ENCODE measurements around the gene FAM3D. TPM values are rescaled to one million over a fixed set of nuclear protein-coding genes. Genes with fewer than 3 reads are reported as not detected.
"Not testable (repeated sequence)": the region's sequence is repeated elsewhere in the genome, so short reads cannot be mapped to it uniquely, and the experiment has no call there.

The FAM3D gene
- total RNA-seq, 6 experiments from 2014 or later: not detected

DNA sequence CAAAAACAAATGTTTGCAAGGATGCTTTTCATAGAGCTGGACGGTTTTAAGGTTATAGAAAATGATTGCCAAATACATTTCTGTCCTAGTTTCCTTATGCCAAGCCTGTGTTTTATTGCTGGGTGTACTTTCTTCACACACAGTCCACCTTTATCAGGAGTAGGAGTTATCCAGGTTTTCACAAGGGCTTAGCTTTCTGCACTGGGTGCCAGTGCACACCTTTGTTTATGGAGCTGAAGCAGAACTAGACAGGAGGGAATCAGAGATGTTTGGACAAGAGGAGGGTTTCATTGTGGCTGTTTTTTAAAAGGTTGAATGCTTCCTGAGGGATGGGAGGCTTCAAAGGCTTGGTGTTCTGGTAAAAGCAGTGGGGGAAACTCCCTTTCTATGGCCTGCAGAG is 29.5 kb upstream of the FAM3D start:
- Mint-ChIP-seq H3K27ac (no peak overlapping the region), H3K4me3 (no peak overlapping the region), H3K4me1 (ENCODE audit: low read depth) (no peaks in the 10 kb centered on the region), H3K27me3 (ENCODE audit: insufficient read depth) (peaks cover 5% of the 10 kb centered on the region), H3K36me3 (ENCODE audit: low read depth) (no peaks in the 10 kb centered on the region), H3K9me3 (peaks cover 17% of the 10 kb centered on the region)
- TF ChIP-seq, protein P1, sequence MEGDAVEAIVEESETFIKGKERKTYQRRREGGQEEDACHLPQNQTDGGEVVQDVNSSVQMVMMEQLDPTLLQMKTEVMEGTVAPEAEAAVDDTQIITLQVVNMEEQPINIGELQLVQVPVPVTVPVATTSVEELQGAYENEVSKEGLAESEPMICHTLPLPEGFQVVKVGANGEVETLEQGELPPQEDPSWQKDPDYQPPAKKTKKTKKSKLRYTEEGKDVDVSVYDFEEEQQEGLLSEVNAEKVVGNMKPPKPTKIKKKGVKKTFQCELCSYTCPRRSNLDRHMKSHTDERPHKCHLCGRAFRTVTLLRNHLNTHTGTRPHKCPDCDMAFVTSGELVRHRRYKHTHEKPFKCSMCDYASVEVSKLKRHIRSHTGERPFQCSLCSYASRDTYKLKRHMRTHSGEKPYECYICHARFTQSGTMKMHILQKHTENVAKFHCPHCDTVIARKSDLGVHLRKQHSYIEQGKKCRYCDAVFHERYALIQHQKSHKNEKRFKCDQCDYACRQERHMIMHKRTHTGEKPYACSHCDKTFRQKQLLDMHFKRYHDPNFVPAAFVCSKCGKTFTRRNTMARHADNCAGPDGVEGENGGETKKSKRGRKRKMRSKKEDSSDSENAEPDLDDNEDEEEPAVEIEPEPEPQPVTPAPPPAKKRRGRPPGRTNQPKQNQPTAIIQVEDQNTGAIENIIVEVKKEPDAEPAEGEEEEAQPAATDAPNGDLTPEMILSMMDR (IDR thresholded peaks at IDR 0.05): no peak
- DNase-seq: no peak

DNA sequence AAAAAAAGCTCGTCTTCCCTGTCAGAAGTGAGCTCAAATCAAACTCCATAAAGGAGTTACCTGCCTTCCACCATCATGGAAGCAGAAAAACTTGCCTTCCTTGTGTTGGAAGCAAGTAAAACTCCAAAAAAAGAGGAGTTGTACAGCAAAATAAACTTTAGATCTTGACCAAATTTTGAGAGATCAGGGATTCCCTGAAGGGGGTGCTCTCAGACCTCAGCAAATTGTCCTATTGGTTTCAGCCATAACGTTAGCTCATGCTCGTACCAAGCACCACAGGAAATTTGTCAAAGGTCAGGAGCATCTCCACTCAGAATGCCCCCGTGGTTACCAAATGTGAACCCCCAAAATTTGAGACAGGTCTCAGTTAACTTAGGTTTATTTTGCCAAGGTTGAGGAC is 28.7 kb upstream of the FAM3D start:
- peaks cover 19% of the 10 kb centered on the region for H3K9me3 Mint-ChIP-seq
- not testable (repeated sequence) for DNase-seq; H3K36me3 Mint-ChIP-seq (ENCODE audit: low read depth); H3K27me3 Mint-ChIP-seq (ENCODE audit: insufficient read depth); H3K4me1 Mint-ChIP-seq (ENCODE audit: low read depth); H3K4me3 Mint-ChIP-seq; H3K27ac Mint-ChIP-seq

DNA sequence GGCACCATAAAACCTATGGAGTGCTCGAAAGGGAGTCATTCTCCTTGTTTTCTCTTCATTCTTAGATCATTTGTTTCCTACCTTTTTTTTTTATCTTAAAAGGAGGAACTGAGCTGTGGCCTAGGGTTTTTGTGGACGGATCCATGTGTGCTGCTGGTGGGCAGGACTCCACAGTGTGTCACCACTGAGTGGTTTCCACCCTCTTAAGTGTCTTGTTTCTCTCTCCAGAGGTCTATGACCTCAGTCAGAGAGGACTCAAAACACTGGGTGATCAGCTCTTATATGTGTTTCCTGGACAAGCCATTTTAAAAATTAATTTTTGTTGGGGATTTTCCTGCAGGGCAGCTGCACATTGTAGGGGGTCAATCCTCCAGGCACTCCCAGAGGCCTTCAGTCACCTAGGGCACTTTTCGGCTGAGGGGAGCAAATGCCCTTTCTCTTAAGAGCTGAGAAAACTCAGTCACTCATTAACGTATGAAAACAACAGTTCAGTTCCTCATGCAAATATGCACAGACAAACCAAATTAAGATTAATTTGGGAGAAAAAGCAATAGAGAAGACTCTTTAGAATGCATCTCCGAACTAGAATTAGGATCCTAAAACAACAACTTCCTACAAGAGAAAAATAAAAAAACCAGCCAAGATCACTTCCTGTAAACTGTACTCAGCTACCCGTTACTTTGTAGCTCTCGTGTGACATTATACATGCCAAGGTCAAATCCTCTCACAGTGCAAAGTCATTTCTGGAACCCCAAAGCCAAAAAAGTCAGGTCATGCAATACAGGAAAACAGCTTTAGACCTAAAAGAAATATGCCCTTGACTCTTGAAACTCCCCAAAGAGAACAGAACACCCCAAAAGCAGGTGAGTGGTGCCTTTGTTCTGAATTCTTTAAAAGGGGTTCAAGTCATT is 27.6 kb upstream of the FAM3D start:
- no peak overlapping the region for H3K4me3 Mint-ChIP-seq
- peaks cover 26% of the 10 kb centered on the region for H3K9me3 Mint-ChIP-seq
- no peaks in the 10 kb centered on the region for H3K4me1 Mint-ChIP-seq (ENCODE audit: low read depth)
- H3K27ac Mint-ChIP-seq: no peak overlapping the region
- H3K27me3 Mint-ChIP-seq (ENCODE audit: insufficient read depth): peaks cover 5% of the 10 kb centered on the region
- TF ChIP-seq, protein P1 (IDR thresholded peaks at IDR 0.05): no peak
- H3K36me3 Mint-ChIP-seq (ENCODE audit: low read depth): no peaks in the 10 kb centered on the region
- no peak for DNase-seq

DNA sequence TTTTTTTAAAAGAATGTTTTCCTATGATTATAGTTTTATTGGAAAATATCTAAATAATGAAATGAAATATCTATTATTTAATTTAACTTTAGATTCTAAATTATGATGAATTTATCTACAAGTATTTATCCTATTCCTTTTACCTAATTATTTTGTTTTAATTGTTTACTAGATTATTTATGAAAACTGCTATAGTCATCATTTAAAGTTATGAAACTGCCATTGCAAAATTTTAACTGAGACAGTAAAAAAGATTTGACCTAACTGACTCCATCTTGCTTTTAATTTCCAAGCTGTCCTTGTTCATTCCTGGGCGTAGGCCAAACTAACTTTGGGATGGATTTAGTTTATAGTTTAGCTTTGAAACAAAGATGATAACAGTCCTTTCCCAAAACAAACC is 25.9 kb upstream of the FAM3D start:
- peaks cover 4% of the 10 kb centered on the region for H3K27me3 Mint-ChIP-seq (ENCODE audit: insufficient read depth)
- TF ChIP-seq, protein P1 (IDR thresholded peaks at IDR 0.05): no peak
- H3K9me3 Mint-ChIP-seq: peaks cover 26% of the 10 kb centered on the region
- no peaks in the 10 kb centered on the region for H3K36me3 Mint-ChIP-seq (ENCODE audit: low read depth)
- H3K4me1 Mint-ChIP-seq (ENCODE audit: low read depth): no peaks in the 10 kb centered on the region
- no peak for DNase-seq
- H3K27ac Mint-ChIP-seq: no peak overlapping the region
- H3K4me3 Mint-ChIP-seq: no peak overlapping the region

DNA sequence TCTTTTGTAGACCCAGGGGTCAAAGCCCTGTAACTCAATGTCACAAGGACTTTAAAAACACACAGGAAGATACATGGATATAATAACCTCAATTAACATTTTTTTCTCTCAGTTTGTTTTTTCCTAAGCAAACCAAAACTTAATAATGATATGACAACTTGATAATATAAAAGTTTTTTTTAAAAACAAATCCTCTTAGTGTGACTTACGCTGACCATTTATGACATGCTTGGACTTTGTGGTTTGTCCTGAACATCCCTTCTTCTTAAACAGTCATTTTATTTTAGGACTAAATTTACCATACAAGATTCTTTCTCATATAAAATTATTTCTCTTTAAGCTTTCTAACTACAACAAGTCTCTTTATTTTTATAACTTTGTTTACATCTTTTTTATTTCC is 25.4 kb upstream of the FAM3D start:
- H3K9me3 Mint-ChIP-seq: peaks cover 26% of the 10 kb centered on the region
- no peaks in the 10 kb centered on the region for H3K36me3 Mint-ChIP-seq (ENCODE audit: low read depth)
- peaks cover 5% of the 10 kb centered on the region for H3K27me3 Mint-ChIP-seq (ENCODE audit: insufficient read depth)
- TF ChIP-seq, protein P1 (IDR thresholded peaks at IDR 0.05): no peak
- no peaks in the 10 kb centered on the region for H3K4me1 Mint-ChIP-seq (ENCODE audit: low read depth)
- no peak overlapping the region for H3K27ac Mint-ChIP-seq
- no peak for DNase-seq
- no peak overlapping the region for H3K4me3 Mint-ChIP-seq

DNA sequence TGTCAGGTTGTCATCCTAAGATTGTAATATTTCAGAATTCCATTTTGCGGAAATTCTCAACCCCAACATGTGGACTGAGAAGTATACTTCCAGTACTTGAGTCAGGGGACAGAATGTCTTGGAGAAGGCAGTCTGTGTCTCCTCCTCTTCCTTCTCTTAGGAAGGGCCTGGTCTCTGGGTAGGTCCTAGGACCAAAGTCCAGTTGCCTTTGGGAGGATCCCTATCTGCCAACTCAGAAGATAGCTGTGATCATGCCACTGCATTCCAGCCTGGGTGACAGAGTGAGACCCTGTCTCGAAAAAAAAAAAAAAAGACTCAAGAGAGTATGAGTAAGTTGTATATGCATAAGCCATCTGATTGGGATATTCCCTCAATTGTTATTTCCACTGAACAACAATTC is 23.9 kb upstream of the FAM3D start:
- no peak overlapping the region for H3K4me3 Mint-ChIP-seq
- H3K27ac Mint-ChIP-seq: no peak overlapping the region
- TF ChIP-seq, protein P1 (IDR thresholded peaks at IDR 0.05): no peak
- no peaks in the 10 kb centered on the region for H3K36me3 Mint-ChIP-seq (ENCODE audit: low read depth)
- H3K4me1 Mint-ChIP-seq (ENCODE audit: low read depth): no peaks in the 10 kb centered on the region
- H3K27me3 Mint-ChIP-seq (ENCODE audit: insufficient read depth): peaks cover 14% of the 10 kb centered on the region
- no peak for DNase-seq
- H3K9me3 Mint-ChIP-seq: peaks cover 26% of the 10 kb centered on the region

Measured in HFFc6 (cell line).